ENCODE results near the gene CCDC144A.

DNA sequence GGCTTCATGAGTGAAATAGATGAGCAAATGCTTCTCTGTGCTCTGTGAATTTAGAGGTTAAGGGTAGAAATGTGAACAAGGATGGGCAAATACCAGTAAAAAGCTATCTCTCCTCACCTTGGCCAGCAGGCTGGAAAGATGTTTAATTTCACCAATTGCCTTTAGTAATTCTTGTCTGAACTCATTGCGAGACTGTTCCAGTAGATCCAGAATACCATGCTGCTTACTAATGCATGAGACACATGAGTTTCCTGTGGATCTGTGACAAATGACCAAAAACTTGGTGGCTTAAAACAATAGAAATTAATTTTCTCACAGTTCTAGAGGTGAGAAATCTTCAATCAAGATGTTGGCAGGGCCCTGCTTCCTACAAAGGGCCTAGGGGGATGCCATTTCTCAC, 27.1 kb upstream of the CCDC144A start:
- TF ChIP-seq, protein P1, sequence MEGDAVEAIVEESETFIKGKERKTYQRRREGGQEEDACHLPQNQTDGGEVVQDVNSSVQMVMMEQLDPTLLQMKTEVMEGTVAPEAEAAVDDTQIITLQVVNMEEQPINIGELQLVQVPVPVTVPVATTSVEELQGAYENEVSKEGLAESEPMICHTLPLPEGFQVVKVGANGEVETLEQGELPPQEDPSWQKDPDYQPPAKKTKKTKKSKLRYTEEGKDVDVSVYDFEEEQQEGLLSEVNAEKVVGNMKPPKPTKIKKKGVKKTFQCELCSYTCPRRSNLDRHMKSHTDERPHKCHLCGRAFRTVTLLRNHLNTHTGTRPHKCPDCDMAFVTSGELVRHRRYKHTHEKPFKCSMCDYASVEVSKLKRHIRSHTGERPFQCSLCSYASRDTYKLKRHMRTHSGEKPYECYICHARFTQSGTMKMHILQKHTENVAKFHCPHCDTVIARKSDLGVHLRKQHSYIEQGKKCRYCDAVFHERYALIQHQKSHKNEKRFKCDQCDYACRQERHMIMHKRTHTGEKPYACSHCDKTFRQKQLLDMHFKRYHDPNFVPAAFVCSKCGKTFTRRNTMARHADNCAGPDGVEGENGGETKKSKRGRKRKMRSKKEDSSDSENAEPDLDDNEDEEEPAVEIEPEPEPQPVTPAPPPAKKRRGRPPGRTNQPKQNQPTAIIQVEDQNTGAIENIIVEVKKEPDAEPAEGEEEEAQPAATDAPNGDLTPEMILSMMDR (IDR thresholded peaks at IDR 0.05): no peak
- TF ChIP-seq POLR2A (IDR thresholded peaks at IDR 0.05): no peak

Data from uterus (tissue), 2 donors.